ENCODE measurements around the gene CREB3L2. TPM values are rescaled to one million over a fixed set of nuclear protein-coding genes. Genes with fewer than 3 reads are reported as not detected.

CREB3L2 gene
- total and polyA plus RNA-seq, 10 of the 15 experiments (the other 5 are each of a cell fraction or from before 2014, with no cell fraction given), result 6.4 to 67.1 (median 26.2) TPM

GRCh38 chr7:137873524-137873923 is 128.4 kb downstream of the CREB3L2 start (continued):
- TF ChIP-seq CTCF (IDR thresholded peaks at IDR 0.05 in 2 of 3, conservative IDR thresholded peaks at IDR 0.05 in 1 of 3; ENCODE audit: control insufficient read depth in 2 of 3, extremely low read depth in 1 of 3, insufficient read depth in 1 of 3, low read depth in 3 of 3, low read length in 3 of 3), result no peak
- TF ChIP-seq ZNF274 (IDR thresholded peaks at IDR 0.05; ENCODE audit: insufficient read depth, insufficient read length), result no peak
- no peak for TF ChIP-seq MYB (IDR thresholded peaks at IDR 0.05; ENCODE audit: borderline replicate concordance, low read depth, low read length)
- peak; percentile 75; the same call in 1 of the 2 replicates for TF ChIP-seq RUNX3 (IDR thresholded peaks at IDR 0.05; ENCODE audit: low read length)

GRCh38 chr7:137871170-137871915 is 130.5 kb downstream of the CREB3L2 start:
- ChIA-PET RAD21 (ENCODE audit: unreplicated experiment) (interaction anchor here (1.2 to 1.5 kb wide), 2 partner anchors 23 to 50 kb away, joined by 3 to 6 read pairs; no protein-coding TSS in a partner anchor), POLR2A (interaction anchor here (1.0 kb wide), 1 partner anchor 9 kb away, joined by 3 read pairs; no protein-coding TSS in a partner anchor)

More at GRCh38 chr7:137871170-137871915, 130.5 kb downstream of the CREB3L2 start:
- peak; percentile 40; the same call in 1 of the 2 replicates for TF ChIP-seq POLR2A (IDR thresholded peaks at IDR 0.05; ENCODE audit: low read depth, low read length)
- no peak for TF ChIP-seq HDGF (IDR thresholded peaks at IDR 0.05)
- no peak for TF ChIP-seq RAD21 (IDR thresholded peaks at IDR 0.05; ENCODE audit: insufficient read depth, low read depth, low read length)
- no peak for TF ChIP-seq BHLHE40 (IDR thresholded peaks at IDR 0.05; ENCODE audit: borderline replicate concordance in 1 of 2, low read depth in 2 of 2, low read length in 1 of 2)
- no peak for TF ChIP-seq RELA (IDR thresholded peaks at IDR 0.05; ENCODE audit: borderline replicate concordance, partially characterized antibody)
- BruUV-seq (replicated peaks), result no TSS peak
- Histone ChIP-seq H3K9me3 (replicated peaks; ENCODE audit: control insufficient read depth, insufficient read depth, low read length) (no peaks in the 10 kb centered on the region; the same call in 2 of the 3 replicates), H3K27ac (ENCODE audit: control insufficient read depth, insufficient read depth) (no peak overlapping the region), H4K20me1 (ENCODE audit: control insufficient read depth, insufficient read depth) (no peaks in the 10 kb centered on the region), H3K4me2 (ENCODE audit: control insufficient read depth, insufficient read depth) (no peak overlapping the region), H3K4me1 (ENCODE audit: control insufficient read depth, insufficient read depth, low read length) (no peaks in the 10 kb centered on the region), H3K36me3 (ENCODE audit: control insufficient read depth in 2 of 2, insufficient read depth in 2 of 2, low read length in 1 of 2) (peaks cover 2 to 19% of the 10 kb centered on the region in 2 experiments), H3K27me3 (replicated peaks in 1 of 2; ENCODE audit: control insufficient read depth in 2 of 2, insufficient read depth in 2 of 2, low read length in 1 of 2) (no peaks in the 10 kb centered on the region), H3K4me3 (no peak overlapping the region), H3K79me2 (ENCODE audit: control insufficient read depth, insufficient read depth, low read length) (no peaks in the 10 kb centered on the region), H2AFZ (ENCODE audit: control insufficient read depth, low read depth, low read length) (no peak overlapping the region), H3K9ac (ENCODE audit: control insufficient read depth, insufficient read depth, low read length) (no peak overlapping the region)
- 72% methylated on average over 7 of the region's 7 CpGs for WGBS (ENCODE audit: insufficient coverage, insufficient replicate concordance, low lambda C conversion rate, missing lambda C conversion rate)
- intact Hi-C loops (cut with micrococcal nuclease; ENCODE audit: unreplicated experiment), result no loop called here
- SMC1A ChIA-PET (ENCODE audit: uncharacterized antibody, unreplicated experiment), result interaction anchor here (1.1 to 1.6 kb wide), 5 partner anchors 20 to 215 kb away, joined by 3 to 10 read pairs (median 3); no protein-coding TSS in a partner anchor
- in situ Hi-C loops (cut with MboI), result no loop called here
- CTCF ChIA-PET, result interaction anchor here (1.1 to 2.1 kb wide), 4 partner anchors 33 to 215 kb away, joined by 3 to 7 read pairs (median 4); no protein-coding TSS in a partner anchor
- no peak for FAIRE-seq
- no peak for ATAC-seq
- DNase-seq (ENCODE audit: low read depth, low spot score), result no peak

Data from GM12878 (cell line).